Umbilical cord (tissue), 2 donors: Measurements from ENCODE around the gene EML3. TPM values are rescaled to one million over a fixed set of nuclear protein-coding genes. Genes with fewer than 3 reads are reported as not detected.
"Not testable (repeated sequence)": the region's sequence is repeated elsewhere in the genome, so short reads cannot be mapped to it uniquely, and the experiment has no call there.

Source experiments
- DNase-seq: peaks from one replicate; pipeline ENCODE4 v3.0.0-alpha.2; 2015; ENCODE audit warnings: low spot score
- total RNA-seq: library from RNA; depleted of rRNA; stranded (reverse); fragments of >200 nt; gene quantifications from one replicate; pipeline ENCODE4 v1.2.3, GENCODE V29; 2014; ENCODE audit warnings: low replicate concordance; ENCODE audit not compliant: insufficient read depth

The EML3 gene
- total RNA-seq, 1 donor from 2014 or later, result 41.7 TPM

DNA sequence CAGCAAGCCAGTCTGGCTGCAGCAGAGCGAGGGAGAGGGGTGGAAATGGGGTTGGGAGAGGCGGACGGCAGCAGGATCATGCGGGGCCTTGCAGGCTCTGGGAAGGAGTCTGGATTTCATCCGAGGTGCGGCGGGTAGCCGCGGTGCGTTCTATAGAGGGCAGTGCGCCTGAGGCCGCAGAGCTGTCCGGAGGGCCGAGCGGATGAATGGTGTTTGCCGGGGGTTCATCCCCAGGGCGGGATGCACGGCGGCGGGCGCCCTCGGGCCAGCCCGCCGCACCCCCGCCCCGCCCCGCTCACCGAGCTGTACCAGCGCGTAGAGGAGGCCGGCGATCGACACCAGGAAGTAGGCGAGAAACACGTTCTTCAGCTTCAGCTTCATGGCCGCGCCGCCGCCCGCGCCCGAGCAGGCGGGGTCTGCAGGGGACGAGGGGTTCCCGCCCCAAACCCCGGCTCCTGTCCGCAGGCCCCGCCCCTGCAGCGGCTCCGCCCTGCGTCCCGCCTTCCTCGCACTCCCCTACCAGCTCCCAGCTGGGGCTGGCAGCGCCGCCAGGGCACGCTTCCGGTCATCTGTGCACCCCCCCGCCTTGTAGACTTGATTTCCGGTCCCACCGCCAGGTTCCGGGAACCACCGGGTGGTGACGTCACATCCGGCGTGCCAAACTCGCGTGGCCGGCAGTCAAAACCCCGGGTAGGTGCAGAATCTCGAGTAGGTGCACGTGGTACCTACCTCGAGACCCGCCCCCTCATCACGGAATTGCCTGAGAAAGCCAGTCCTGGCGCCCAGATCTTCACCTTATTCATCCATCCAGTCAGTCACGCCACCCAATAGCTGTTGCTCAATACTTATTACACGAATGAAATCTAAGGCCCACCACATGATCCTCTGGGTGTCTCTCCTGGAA is 9.2 kb upstream of the EML3 start, which contains the start of gene B3GAT3:
Gene B3GAT3, minus strand, starts transcription at position 420 of the 904 bp plus-strand sequence. Its CDS starts 39 bp downstream, at position 381.
- DNase-seq, result peak; percentile 98

DNA sequence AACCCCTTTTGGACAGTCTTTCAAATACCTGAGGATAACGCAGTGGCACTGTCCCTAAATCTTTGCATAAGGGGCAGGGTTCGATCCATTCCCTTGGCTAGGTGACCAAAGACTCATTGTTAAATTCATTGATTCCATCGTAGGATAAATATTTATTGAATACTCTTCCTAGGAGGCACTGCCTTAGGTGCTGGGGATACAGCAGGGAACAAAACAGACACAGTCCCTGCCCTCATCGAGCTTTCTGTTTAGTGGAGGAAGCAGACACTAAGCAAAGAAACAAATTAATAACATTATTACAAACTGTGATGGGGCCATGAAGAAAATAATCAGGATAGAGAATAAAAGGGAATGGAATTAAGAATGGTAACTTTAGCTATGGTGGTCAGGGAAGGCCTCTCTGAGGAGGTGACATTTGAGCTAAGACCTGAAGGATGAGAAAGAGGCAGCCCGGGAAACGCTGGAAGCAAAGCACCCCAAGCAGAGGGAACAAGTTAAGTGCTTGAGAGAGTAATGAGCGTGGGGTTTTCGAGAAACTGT is 8.5 kb upstream of the EML3 start:
- DNase-seq, result no peak

DNA sequence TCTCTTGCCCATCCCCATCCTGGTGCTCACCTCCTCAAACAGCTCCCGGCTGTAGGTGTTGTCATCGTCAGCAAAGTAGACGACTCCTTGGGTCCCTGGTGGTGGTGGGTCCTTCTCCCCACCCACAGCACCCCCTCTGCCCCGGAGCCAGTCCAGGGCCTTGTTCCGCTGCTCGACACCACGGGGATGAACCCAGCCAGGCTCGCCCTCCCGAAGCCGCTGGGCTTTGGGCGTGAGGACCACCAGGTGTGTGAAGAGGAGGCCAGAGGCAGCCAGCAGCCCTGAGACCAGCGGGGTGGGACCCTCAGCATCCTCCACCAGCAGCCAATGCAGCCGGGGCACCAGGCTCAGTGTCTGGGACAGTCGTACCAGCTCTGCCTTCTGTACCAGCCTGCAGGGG is 4.4 kb upstream of the EML3 start:
- DNase-seq, result not testable (repeated sequence)

DNA sequence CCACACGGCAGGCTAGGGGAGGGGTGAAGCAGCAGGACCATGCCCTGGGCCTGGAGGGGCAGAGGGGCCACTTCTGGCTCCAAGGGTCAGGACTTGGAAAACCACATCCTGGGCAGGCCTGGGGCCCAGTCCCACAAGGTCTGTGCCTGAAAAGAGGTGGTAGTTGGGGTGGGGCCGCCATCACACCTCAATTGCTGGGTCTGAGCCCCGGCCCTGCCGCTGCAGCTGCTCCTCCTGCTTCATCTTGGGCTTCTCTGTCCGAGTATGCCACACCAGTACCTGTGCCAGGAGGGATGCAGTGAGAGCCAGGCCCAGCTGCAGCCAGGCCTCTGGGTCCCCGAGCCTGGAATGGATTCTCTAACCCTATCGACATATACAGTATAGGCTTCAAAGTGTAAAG is 2.9 kb upstream of the EML3 start:
- no peak for DNase-seq

DNA sequence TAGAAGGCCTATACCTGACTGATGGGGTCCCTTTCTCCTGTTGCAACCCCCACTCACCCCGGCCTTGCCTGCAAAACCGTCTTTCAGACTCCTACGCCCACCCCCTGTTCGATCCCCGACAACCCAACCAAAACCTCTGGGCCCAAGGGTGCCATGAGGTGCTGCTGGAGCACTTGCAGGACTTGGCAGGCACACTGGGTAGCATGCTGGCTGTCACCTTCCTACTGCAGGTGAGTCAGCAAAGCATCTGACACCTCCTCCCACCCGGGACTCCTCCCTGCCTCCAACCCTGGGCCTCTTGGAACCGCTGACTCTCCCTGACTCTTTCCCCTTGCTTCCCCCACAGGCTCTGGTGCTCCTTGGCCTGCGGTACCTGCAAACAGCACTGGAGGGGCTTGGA is 1.7 kb upstream of the EML3 start:
- no peak for DNase-seq

DNA sequence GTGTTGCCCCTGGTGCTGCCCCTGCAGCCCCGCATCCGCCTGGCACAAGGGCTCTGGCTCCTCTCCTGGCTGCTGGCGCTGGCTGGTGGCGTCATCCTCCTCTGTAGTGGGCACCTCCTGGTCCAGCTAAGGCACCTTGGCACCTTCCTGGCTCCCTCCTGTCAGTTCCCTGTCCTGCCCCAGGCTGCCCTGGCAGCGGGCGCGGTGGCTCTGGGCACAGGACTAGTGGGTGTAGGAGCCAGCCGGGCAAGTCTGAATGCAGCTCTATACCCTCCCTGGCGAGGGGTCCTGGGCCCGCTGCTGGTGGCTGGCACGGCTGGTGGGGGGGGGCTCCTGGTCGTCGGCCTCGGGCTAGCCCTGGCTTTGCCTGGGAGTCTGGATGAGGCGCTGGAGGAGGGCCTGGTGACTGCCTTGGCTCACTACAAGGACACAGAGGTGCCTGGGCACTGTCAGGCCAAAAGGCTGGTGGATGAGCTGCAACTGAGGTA is 760 bp upstream of the EML3 start:
- no peak for DNase-seq

DNA sequence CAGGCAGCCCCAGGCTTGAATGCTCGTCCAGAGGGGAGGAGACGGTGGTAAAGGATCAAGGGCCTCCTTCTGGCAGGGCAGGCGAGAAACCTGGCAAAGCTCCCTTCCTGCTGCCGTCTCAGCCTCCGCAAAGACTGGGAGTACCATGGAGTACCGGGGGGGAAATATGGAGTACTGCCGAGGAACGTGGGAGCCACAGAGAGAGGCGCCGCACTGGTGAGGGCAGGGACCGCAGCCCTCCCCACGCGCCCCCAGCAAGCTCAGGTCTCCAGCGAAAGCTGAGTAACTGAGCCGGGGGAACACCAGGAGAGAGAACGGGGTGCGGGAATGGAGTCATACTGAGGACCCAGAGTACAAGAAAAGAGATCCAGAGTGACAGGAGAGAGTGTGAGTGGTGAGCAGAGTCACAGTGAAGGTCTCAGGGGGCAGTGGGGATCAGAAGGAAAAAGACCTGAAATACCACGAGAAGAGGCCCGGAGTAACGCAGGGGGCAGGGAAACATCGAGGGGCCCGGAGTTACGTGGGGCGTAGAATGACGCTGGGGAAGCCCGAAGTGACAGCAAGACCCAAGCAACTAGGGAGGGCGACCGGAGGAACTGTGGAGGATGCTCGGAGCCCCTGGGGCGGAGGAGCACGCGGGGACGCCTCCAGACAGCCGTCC is 740 bp downstream of the EML3 start:
- peak; percentile 78 for DNase-seq

DNA sequence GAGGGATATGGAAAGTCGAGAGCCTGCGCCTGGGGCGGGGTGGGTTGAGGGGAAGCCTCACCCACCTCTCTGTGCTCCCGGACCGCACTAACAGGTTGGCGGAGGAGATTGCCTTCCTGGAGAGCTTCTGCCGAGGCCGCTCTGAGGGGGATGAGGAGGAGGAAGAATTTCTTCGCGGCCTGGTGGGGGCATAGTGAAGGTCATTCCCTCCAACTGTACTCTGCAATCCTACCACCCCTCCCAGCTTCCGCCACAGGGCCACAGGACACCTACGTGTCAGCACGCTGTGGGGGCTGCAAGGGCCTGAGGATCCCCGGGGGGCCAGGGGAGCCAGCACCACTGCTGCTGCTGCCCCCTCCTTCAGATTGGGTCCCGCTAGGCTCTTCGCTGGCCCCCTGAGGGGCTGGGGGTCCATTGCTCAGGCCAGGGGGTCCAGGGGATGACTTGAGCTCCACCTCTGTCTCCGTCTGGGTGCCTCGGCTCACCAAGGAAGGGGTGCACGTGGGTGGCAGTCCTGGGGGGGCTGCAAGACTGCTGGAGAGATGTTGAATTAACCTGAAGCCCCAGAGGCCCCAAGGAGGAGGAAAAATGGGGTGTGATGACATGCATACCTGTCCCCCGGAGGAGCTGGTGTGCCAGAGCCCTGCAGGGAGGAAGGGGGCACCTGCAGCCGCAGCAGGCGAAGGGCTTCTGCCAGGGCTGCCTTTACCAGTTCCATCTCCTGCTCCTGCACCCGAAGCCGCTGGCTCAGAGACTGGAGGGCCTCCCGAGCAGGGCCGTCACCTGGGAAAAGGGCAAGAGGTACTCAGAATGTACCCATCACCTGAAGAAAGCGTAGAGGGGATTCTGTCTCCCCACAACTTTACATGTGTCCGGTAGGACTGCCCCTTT is 1.5 kb downstream of the EML3 start:
- DNase-seq, result no peak

DNA sequence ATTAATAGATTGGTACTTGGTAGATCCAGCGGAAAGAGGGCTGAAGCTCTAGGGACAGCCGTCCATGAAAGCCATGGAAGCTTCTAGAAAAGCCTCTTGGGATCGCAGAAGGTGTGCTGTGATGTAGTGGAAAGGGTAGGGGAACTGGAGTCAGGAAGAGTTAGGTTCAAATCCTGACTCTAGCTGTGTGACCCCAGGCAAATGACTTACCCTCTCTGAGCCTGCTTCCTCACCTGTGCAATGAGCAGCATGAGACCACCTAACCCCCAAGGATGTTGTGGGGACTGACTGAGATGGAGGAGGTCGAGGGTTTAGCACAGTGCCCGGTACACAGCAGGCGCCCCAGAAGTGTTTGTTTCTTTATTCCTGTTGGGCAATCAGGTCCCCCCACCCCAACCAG is 2.2 kb downstream of the EML3 start:
- DNase-seq, result no peak

DNA sequence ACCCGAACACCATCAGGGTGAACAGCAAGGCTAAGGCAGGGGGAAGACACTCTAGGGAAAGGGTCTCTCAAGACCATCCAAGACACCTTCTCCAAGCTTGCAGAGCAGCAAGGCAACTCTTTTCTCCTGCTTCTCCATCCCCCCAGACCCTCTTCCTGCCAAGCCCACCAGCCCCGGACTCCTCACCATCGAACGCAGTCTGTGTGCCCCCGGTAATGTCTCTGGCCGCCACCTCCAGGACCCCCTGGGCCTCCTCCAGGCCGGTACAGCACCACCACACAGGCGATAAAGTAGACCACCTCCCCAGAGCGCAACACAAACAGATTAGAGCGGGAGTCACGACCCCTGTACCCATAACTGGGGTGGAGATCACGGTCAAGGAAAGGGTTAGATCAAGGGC is 3.8 kb downstream of the EML3 start:
- DNase-seq, result no peak

DNA sequence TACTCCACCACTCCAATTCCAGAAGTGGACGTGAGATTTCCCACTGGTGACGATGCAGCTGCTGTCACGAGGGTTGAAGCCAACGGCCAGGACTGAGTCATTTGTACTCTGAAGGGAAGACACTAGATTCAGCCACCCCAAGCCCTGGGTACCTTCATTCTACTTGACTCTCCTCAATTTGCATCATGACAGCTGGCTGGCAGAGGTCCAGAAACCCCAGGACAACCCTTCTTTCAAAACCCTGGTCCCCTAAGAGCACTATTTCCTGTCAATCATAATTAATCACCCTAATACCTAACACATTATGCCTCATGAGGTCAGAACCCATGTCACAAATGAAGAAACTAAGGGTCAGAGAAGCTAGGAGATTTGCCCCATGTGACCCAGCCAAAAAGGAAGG is 4.9 kb downstream of the EML3 start:
- DNase-seq, result no peak

DNA sequence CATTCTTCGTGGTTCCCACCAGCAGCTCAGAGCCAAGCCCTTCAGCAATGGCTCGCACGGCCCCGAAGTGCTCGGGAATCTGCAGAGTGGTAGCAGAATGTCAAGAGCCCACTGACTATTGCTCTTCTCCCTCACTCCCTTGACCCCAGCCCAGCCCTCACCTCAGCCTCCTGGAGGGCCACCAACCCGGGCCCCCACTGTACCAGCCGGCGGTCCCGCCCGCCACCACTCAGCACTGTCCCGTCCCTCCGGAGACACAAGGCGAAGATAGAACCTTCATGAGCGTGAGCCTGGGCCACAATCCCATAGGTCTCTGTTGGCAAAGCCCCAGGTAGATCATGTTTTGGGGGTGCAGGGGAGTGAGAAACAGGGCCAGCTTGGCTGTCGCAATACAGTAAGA is 6.7 kb downstream of the EML3 start:
- DNase-seq, result no peak

DNA sequence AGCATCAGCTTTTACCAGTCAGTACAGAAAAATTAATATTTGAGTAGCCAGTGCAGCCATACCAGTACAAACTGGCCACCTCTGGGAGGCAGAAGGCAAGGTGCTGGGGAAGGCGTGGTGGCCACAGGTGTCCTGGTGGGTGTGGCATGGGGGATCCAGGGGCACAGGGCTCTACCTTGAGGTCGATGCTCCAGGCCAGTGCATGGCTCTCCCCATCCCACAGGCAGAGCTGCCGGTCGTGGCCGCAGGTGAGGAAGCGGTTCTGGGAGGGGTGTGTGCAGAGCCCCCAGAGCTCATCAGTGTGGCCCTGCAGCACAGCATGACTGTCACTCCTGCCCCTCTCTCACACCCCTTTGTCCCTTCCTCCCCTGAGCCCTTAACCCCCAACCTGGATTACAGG is 7.1 kb downstream of the EML3 start:
- no peak for DNase-seq

DNA sequence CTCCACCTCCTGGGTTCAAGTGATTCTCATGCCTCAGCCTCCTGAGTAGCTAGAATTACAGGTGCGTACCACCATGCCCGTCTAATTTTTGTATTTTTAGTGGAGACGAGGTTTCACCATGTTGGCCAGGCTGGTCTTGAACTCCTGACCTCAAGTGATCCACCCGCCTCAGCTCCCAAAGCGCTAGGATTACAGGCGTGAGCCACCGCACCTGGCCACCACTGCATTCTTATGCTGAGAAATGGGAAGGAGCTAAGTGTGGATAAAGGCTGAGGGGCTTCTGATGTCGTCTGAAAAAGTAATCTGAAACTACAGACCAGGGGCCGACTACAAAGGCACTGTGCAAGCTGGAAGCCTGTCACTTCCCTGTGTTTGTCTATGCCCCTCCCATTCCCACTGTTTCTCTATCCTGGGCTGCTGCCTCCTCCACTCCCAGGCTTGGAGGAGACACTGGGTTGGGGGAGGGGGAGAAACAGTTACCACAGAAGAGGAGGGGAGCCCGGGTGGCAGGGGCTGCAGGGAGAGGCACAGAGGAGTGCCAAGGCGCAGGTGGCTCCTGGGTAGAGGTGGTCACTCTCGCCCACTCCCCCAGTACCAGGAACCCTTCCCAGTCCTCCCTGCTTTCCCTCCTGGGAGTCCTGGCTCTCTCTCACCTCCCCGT is 8.0 kb downstream of the EML3 start:
- no peak for DNase-seq

DNA sequence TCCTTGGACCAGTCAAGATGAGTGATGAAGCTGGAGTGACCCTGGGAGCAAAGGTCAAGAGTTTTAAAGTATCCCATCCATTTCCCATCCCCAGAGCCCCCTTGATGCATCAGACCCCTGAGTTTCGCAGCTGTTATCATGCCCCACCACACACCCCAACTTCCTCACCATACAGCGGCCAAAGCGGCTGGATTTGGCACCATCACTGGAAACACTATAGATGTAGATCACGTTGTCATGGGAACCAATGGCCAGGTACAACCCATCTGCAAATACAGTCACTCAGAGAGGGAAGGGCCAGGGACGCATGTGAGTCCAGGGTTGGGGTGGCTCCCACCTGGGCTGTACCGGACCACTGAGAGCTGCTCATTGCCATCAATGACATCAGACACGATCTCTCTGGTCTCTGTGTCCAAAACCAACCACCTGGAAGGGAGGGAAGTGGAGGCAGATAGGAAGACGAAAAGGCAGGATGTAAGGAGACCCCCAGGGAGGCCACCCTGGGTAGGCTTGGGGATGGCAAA is 8.7 kb downstream of the EML3 start:
- DNase-seq, result no peak

DNA sequence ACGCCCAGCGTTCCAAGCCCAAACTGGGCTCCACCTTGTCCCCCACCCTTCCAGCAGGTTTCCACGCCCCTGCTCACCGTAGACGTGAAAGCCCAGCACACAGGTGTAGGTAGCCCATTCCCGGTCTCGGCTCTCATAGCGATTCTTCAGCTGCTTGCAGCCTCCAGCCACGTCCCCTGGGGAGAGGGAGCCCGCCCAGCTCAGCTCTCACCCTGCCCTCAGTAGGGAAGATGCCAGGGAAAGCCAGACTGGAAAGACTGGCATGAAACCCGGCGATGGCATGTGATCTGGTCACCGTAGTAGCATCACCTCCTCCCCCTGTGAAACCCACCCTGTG is 9.5 kb downstream of the EML3 start:
- no peak for DNase-seq

DNA sequence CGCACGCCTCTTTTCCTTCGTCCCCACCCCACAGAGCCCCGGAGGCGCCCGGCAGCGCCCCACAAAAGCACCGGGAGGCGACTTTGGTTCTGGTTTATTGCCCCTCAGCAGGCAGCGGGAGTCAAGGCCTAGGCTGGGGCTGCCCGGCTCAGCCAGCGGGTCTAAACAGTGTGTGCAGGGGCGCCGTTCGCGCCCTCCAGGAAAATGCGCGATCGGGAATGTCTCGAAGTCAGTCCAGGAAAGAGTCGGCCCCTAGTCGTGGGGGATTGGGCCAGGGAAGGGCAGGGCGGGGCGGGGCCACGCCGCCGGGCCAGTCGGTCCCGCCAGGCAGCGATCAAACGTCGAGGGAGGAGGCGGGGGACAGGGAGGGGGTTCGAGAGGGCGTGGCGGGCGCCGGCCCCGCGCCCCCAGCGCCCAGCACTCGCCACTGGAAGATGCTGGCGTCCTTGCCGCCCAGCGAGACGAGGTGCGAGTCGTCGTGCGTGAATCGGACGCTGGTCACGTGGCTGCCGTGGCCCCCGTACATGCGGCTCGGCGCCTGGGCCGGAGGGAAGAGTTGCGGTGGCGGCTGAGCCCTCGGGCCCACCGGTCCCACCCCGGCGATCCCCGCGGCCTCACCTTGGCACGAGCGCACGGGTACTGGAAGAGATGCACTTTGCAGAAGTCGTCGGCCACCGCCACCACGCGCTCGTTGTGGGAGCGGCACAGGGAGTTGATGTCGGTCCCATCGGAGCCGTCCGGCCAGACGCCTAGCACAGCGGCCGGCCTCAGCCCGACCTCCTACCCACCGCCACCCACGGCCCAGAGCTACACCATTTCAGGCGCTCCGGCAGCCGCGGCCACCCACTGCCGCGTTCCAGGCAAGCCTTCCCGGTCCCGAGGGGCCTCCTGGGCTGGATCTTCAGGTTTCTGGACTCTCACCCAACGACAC is 10.2 kb downstream of the EML3 start:
- peak; percentile 88 for DNase-seq

DNA sequence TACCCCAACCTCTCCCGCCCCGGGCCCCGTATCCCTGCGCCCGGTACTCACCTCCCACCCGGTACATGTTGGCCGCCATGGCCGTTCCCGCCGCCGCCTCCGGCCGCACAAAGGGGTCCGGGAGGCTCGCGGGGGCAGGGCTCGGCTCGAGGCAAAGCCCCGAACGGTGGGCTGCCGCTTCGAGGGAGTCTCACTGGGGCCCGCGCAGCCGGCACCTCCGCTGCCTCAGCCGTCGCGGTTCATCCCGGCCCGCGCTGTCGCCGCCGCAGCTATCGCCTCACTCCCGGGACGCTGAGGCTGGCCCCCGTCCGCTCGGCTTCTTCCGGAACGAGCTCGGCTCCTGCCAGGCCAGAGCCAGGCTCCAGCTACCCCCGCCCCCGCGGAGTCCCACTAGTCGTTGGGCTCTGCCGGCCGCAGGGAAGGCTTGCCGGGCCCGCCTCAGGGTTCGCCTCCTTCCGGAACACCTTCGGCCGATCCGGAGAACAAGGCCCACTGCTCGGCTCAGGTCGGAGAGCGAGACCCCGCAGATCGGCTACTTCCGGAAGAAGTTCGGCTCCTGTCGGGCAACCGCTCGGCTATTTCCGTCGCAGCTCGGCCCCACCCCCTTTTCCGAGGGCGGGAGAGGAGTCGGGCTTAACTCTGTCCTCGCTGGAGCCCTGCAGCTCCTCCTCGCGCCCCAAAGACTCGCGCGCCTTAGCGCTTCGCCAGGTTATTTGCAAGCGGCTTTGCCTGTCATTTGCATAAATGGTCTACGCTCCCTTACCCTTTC is 11.0 kb downstream of the EML3 start, which contains the start of gene MTA2:
Gene MTA2, minus strand, starts transcription at position 494 of the 769 bp plus-strand sequence. Its CDS starts 415 bp downstream, at position 79.
- DNase-seq, result peak; percentile 99

DNA sequence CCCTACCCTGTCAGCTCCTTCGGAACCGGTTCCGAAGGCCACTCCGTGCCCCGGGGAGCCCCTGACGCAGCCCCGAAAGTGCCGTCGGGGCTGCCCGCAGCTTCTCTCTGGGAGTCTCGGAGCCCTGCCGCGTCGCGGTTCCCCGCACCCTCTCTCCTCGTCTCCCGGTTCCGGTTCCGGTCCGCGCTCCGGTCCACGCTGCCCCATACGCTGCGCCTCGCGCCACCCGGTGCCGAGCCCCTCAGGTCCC is 11.5 kb downstream of the EML3 start:
- DNase-seq, result no peak
